ENCODE results near the gene PRRT4. TPM values are rescaled to one million over a fixed set of nuclear protein-coding genes. Genes with fewer than 3 reads are reported as not detected.

Gene PRRT4
- total and polyA plus RNA-seq, 4 donors: 0.13 to 0.14 TPM; not detected in 2

DNA sequence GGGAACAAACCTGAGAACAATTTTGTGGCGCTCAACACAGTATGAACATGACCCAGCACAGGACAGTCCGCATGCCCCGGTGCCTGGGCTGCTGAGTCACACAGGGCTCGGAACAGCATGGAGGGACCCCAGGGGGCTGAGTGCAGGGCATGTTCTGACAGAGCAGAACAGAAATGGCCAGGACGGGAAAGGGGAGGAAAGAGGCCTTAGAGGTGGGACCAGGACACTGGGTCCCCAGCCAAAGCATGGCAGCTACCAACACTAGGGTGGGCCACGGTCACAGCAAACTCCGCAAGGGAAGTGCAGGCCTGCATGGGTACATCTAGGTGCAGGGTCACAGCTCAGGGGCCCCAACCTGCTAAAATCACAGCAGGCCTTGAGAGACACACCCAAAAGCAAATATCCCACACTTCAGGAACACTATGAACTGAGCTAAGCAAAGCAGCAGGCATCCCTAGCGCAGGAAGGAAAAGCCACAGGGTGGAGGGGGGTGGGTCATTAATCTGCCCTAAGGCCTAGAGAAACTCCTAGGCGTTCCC is 42.7 kb upstream of the PRRT4 start:
- DNase-seq (ENCODE audit: low spot score): no peak
- H3K27ac ChIP-seq (ENCODE audit: low read depth in 1 of 2, low read length in 2 of 2): no peak overlapping the region
- H3K9ac ChIP-seq (ENCODE audit: low read depth in 1 of 2, low read length in 2 of 2): no peak overlapping the region
- no peaks in the 10 kb centered on the region for H3K9me3 ChIP-seq (ENCODE audit: control insufficient read depth in 4 of 4, low read length in 3 of 4)
- no peak overlapping the region for H3K4me3 ChIP-seq (ENCODE audit: low read depth in 1 of 3, low read length in 3 of 3)
- TF ChIP-seq RXRA (IDR thresholded peaks at IDR 0.05): no peak
- TF ChIP-seq, protein P1, sequence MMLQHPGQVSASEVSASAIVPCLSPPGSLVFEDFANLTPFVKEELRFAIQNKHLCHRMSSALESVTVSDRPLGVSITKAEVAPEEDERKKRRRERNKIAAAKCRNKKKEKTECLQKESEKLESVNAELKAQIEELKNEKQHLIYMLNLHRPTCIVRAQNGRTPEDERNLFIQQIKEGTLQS (IDR thresholded peaks at IDR 0.05): no peak
- no peak for TF ChIP-seq TAF1 (conservative IDR thresholded peaks at IDR 0.05)
- no peak for TF ChIP-seq SP1 (IDR thresholded peaks at IDR 0.05)
- TF ChIP-seq YY1 (IDR thresholded peaks at IDR 0.05): no peak
- no peak for TF ChIP-seq JUND (IDR thresholded peaks at IDR 0.05)
- TF ChIP-seq NR2F2 (IDR thresholded peaks at IDR 0.05): no peak
- no peak for TF ChIP-seq EGR1 (IDR thresholded peaks at IDR 0.05; ENCODE audit: low read depth in 2 of 2)
- TF ChIP-seq FOXA1 (IDR thresholded peaks at IDR 0.05): no peak
- TF ChIP-seq GABPA (IDR thresholded peaks at IDR 0.05 in 1 of 2, conservative IDR thresholded peaks at IDR 0.05 in 1 of 2): no peak
- TF ChIP-seq, protein P2, sequence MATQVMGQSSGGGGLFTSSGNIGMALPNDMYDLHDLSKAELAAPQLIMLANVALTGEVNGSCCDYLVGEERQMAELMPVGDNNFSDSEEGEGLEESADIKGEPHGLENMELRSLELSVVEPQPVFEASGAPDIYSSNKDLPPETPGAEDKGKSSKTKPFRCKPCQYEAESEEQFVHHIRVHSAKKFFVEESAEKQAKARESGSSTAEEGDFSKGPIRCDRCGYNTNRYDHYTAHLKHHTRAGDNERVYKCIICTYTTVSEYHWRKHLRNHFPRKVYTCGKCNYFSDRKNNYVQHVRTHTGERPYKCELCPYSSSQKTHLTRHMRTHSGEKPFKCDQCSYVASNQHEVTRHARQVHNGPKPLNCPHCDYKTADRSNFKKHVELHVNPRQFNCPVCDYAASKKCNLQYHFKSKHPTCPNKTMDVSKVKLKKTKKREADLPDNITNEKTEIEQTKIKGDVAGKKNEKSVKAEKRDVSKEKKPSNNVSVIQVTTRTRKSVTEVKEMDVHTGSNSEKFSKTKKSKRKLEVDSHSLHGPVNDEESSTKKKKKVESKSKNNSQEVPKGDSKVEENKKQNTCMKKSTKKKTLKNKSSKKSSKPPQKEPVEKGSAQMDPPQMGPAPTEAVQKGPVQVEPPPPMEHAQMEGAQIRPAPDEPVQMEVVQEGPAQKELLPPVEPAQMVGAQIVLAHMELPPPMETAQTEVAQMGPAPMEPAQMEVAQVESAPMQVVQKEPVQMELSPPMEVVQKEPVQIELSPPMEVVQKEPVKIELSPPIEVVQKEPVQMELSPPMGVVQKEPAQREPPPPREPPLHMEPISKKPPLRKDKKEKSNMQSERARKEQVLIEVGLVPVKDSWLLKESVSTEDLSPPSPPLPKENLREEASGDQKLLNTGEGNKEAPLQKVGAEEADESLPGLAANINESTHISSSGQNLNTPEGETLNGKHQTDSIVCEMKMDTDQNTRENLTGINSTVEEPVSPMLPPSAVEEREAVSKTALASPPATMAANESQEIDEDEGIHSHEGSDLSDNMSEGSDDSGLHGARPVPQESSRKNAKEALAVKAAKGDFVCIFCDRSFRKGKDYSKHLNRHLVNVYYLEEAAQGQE (IDR thresholded peaks at IDR 0.05): no peak
- H3K36me3 ChIP-seq (ENCODE audit: control insufficient read depth in 4 of 4, insufficient read depth in 3 of 4, low read depth in 1 of 4, low read length in 3 of 4): peaks cover 0 to 1% (median 0%) of the 10 kb centered on the region in 4 donors
- peaks cover 0 to 9% (median 6%) of the 10 kb centered on the region in 4 donors for H3K4me1 ChIP-seq (ENCODE audit: control insufficient read depth in 4 of 4, insufficient read depth in 4 of 4, low read length in 3 of 4)
- WGBS: 88% methylated on average over 9 of the region's 9 CpGs
- H3K27me3 ChIP-seq (ENCODE audit: control insufficient read depth in 4 of 4, insufficient read depth in 4 of 4, low read length in 3 of 4): no peaks in the 10 kb centered on the region

DNA sequence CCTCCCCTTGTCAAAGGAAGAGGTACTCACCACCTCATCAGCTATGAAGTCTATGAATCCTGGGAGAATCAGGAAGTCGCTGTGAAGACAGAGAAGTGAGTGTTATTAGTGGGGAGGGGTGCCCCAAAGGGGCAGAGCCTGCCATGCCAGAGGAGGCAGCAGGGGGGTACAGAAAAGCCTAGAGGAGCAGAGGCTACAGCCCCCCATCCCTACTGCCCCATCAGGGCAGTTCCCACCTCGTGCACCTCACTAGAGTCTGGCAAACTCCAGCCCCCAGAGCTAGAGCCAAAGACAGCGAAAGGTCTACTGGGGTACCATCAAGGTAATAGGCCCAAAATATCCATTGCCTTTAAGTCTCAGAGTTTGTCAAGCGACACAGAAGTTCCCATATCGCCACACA is 42.2 kb upstream of the PRRT4 start:
- Histone ChIP-seq H3K27ac (ENCODE audit: low read depth in 1 of 2, low read length in 2 of 2) (no peak overlapping the region), H3K36me3 (ENCODE audit: control insufficient read depth in 4 of 4, insufficient read depth in 3 of 4, low read depth in 1 of 4, low read length in 3 of 4) (peaks cover 0 to 1% (median 0%) of the 10 kb centered on the region in 4 donors), H3K4me3 (ENCODE audit: low read depth in 1 of 3, low read length in 3 of 3) (no peak overlapping the region), H3K9me3 (ENCODE audit: control insufficient read depth in 4 of 4, low read length in 3 of 4) (no peaks in the 10 kb centered on the region), H3K9ac (ENCODE audit: low read depth in 1 of 2, low read length in 2 of 2) (no peak overlapping the region), H3K27me3 (ENCODE audit: control insufficient read depth in 4 of 4, insufficient read depth in 4 of 4, low read length in 3 of 4) (no peaks in the 10 kb centered on the region), H3K4me1 (ENCODE audit: control insufficient read depth in 4 of 4, insufficient read depth in 4 of 4, low read length in 3 of 4) (peaks cover 0 to 6% (median 5%) of the 10 kb centered on the region in 4 donors)
- TF ChIP-seq HNF4G (IDR thresholded peaks at IDR 0.05) (no peak), TAF1 (conservative IDR thresholded peaks at IDR 0.05) (no peak), YY1 (IDR thresholded peaks at IDR 0.05) (no peak), FOXA2 (IDR thresholded peaks at IDR 0.05) (no peak), SP1 (IDR thresholded peaks at IDR 0.05) (no peak), JUND (IDR thresholded peaks at IDR 0.05) (no peak), RAD21 (IDR thresholded peaks at IDR 0.05) (no peak), NR2F2 (IDR thresholded peaks at IDR 0.05) (no peak), HNF4A (conservative IDR thresholded peaks at IDR 0.05) (no peak)
- TF ChIP-seq, protein P1 (IDR thresholded peaks at IDR 0.05): no peak
- TF ChIP-seq, protein P2 (IDR thresholded peaks at IDR 0.05): no peak
- TF ChIP-seq, protein P3, sequence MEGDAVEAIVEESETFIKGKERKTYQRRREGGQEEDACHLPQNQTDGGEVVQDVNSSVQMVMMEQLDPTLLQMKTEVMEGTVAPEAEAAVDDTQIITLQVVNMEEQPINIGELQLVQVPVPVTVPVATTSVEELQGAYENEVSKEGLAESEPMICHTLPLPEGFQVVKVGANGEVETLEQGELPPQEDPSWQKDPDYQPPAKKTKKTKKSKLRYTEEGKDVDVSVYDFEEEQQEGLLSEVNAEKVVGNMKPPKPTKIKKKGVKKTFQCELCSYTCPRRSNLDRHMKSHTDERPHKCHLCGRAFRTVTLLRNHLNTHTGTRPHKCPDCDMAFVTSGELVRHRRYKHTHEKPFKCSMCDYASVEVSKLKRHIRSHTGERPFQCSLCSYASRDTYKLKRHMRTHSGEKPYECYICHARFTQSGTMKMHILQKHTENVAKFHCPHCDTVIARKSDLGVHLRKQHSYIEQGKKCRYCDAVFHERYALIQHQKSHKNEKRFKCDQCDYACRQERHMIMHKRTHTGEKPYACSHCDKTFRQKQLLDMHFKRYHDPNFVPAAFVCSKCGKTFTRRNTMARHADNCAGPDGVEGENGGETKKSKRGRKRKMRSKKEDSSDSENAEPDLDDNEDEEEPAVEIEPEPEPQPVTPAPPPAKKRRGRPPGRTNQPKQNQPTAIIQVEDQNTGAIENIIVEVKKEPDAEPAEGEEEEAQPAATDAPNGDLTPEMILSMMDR (IDR thresholded peaks at IDR 0.05; ENCODE audit: low read depth, low read length, missing input control): no peak
- TF ChIP-seq, protein P4, sequence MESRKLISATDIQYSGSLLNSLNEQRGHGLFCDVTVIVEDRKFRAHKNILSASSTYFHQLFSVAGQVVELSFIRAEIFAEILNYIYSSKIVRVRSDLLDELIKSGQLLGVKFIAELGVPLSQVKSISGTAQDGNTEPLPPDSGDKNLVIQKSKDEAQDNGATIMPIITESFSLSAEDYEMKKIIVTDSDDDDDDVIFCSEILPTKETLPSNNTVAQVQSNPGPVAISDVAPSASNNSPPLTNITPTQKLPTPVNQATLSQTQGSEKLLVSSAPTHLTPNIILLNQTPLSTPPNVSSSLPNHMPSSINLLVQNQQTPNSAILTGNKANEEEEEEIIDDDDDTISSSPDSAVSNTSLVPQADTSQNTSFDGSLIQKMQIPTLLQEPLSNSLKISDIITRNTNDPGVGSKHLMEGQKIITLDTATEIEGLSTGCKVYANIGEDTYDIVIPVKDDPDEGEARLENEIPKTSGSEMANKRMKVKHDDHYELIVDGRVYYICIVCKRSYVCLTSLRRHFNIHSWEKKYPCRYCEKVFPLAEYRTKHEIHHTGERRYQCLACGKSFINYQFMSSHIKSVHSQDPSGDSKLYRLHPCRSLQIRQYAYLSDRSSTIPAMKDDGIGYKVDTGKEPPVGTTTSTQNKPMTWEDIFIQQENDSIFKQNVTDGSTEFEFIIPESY (IDR thresholded peaks at IDR 0.05): no peak
- TF ChIP-seq, protein P5, sequence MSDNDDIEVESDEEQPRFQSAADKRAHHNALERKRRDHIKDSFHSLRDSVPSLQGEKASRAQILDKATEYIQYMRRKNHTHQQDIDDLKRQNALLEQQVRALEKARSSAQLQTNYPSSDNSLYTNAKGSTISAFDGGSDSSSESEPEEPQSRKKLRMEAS (IDR thresholded peaks at IDR 0.05): no peak
- no peak for DNase-seq (ENCODE audit: low spot score)
- WGBS: 92% methylated on average over 5 of the region's 5 CpGs

Data from liver (tissue), 9 donors.